Kidney glomerular epithelial cell (primary cell): ENCODE measurements around the gene FTHL17.

Source experiments
- DNase-seq: peaks from one replicate; lab custom pipeline; 2025; lab: John Stamatoyannopoulos, UW

The FTHL17 gene

GRCh38 chrX:31071725-31072124, at the start of gene FTHL17:
Gene FTHL17 (minus strand): TSS chrX:31072041. CDS start chrX:31071953, 88 bp downstream.
- no peak for DNase-seq

- DNase-seq, result no peak
These were observed 45.4 kb upstream of the FTHL17 start for GRCh38 chrX:31117266-31117665.

- no peak for DNase-seq
These were observed 43.6 kb upstream of the FTHL17 start for GRCh38 chrX:31115398-31115797.

- no peak for DNase-seq
These were observed 43.0 kb upstream of the FTHL17 start for GRCh38 chrX:31114858-31115257.

- no peak for DNase-seq
These were observed 40.6 kb upstream of the FTHL17 start for GRCh38 chrX:31112226-31112999.

DNA sequence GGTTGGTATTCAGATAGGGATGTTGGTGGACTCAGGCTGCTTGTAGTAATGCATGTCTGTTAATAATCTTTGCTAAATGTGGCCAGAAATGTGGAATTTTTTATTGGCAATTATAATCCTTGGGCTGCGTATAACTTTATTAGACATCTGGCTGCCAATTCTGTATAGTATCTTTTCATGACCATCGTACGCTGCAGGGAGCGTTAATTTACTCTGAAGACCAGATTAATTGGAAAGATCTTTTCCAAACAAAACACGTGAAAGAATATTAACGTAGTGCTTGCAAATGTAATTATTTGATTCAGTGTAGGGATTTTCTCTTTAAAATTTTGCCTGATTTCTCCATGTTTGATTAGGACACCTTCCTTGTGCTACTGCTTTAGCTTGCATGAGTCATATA, 38.8 kb upstream of the FTHL17 start:
- DNase-seq, result no peak

- DNase-seq, result no peak
These were observed 27.8 kb upstream of the FTHL17 start for GRCh38 chrX:31099536-31100090.

GRCh38 chrX:31098079-31098478, 26.2 kb upstream of the FTHL17 start:
- no peak for DNase-seq

DNA sequence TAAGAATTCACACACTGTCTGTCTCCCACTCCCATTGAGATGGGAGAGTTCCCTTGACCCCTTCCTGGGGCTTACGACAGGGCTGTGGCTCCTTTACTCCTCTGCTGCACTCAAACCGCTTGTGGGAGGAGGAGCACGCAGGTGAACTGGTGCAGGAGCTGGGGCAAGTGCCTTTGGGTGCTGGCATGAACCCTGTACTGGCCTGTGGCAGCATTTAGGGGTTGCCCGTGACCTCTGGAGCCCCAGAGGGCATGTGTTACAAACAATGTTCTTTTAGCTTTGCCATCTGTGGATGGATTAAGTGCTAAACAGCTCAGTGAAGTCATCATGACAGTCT, 21.8 kb upstream of the FTHL17 start:
- DNase-seq, result no peak

- DNase-seq, result no peak
These were observed 21.3 kb upstream of the FTHL17 start for GRCh38 chrX:31092970-31093638.

DNA sequence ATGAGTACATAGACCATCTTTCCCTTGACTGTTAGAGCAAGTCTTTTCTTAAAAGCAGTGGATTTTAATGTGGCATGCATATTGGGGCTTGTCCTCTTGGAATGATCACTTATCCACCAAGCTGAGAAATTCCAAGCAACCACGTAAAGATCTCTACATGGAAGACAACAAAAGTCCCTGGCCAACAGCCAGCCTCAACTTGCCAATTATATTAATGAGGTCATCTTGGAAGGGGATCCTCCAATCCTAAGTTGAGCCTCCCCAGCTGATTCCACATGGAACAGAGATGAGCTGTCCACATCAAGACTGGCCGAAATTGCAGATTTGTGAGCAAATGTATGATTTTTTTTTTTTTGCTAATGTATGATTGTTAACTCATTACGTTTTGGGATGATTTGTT, 20.6 kb upstream of the FTHL17 start:
- no peak for DNase-seq

- no peak for DNase-seq
These were observed 20.0 kb upstream of the FTHL17 start for GRCh38 chrX:31091819-31092218.

GRCh38 chrX:31074522-31074921, 2.7 kb upstream of the FTHL17 start:
- DNase-seq, result no peak

DNA sequence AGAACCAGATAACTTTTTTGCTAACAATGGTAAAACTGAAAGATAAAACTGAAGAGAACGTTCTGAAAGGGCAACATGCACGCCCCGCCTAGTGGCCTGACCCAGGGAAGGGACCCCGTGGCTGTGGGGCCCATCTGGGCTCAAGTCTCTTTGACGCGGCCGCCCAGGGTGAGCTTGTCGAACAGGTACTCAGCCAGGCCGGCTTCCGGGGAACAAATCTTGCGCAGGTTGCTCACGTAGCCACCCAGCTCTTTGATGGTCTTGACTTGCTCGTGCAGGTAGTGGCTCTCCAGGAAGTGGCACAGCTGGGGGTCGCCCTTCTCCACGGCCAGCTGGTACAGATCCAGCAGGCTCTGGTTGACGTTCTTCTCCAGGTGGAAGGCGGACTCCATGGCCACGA, 579 bp downstream of the FTHL17 start:
- DNase-seq, result no peak

GRCh38 chrX:31070057-31070468, 1.8 kb downstream of the FTHL17 start:
- DNase-seq, result no peak

DNA sequence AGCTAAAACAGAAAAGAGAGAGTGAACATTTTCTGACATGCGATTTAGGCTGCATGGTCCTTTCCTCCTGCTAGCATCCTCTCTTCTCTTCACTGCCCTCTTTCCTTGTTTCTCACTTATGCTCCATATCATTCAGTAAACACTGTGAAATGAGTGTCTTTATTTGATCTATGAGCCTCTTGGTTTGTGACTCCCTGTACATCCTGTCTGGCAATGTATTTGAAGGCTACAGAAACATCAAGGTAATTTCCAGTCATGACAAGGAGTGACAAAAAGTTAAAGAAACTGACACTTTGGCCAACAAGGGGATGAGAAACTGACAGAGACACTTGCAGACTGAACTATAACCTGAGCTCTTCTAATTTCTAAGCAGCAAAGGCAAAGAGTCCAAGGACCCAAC, 8.7 kb downstream of the FTHL17 start:
- no peak for DNase-seq

- DNase-seq, result no peak
These were observed 10.8 kb downstream of the FTHL17 start for GRCh38 chrX:31061091-31061490.

GRCh38 chrX:31060016-31060415, 11.8 kb downstream of the FTHL17 start:
- no peak for DNase-seq

GRCh38 chrX:31058284-31058683, 13.6 kb downstream of the FTHL17 start:
- no peak for DNase-seq

DNA sequence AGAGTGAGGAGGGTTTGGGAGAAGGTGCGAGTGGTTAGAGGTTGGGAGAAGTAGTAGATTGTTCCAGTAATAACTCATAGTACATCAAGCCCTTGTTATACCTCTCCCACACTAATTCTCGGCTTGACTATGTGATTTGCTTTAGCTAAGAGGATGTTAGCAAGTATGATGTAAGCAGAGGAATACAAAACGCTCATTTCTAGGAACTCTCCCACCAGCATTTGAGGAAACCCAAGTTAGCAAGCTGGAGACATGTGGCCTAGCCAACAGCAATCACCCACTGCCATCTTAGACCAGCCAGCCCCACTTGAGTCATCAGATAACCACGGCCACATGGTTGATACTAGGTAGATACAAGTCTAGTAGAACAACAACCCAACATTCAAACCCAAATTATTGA, 14.2 kb downstream of the FTHL17 start:
- no peak for DNase-seq

- no peak for DNase-seq
These were observed 14.6 kb downstream of the FTHL17 start for GRCh38 chrX:31057291-31057690.

DNA sequence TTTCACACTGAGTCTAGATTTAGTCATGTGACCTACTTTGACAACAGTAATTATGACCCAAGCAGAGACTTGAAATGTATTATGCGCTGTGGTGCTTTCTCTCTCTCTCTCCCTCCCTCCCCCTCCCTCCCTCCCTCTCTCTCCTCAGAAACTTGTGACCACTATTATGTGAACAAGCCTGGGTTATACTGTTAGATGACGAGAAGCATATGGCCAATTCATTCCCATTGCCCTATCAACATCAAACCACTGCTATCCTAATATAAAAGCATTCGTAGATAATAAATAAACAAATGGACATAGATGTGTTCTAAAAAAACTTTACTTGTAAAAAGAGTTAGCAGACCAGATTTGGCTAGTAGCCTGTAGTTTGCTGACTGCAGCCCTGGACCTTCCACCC, 18.2 kb downstream of the FTHL17 start:
- no peak for DNase-seq

DNA sequence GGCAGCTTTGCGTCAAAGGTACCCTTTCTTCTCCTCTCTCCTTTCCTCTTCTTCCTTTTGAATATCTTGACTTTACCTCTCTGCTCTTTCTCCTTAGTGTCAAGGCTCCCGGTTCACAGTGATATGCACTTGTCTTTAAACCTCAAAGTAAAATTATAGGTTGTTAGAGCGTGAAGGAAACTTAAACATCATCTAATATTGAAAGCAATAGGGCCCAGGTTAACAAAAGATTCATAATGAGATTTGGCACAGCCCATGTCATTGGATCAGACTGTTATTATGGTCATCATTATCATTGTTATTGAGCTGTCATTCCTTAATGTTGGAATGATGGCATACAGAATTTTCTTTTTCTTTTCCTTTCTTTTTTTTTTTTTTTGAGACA, 32.5 kb downstream of the FTHL17 start:
- no peak for DNase-seq
